Hematopoietic multipotent progenitor cell treated with erythropoietin and hydrocortisone succinate and interleukin-3 and kit ligand, for 6 days (in vitro differentiated cells): ENCODE data around the gene ZNF330.
A peak's percentile ranks its signal among the peaks of the same experiment; 100 is the strongest.
"Not testable (repeated sequence)": the region's sequence is repeated elsewhere in the genome, so short reads cannot be mapped to it uniquely, and the experiment has no call there.

Experiments
- DNase-seq: peaks from one replicate; pipeline ENCODE4 v3.0.0-alpha.2; 2015

Gene ZNF330

DNA sequence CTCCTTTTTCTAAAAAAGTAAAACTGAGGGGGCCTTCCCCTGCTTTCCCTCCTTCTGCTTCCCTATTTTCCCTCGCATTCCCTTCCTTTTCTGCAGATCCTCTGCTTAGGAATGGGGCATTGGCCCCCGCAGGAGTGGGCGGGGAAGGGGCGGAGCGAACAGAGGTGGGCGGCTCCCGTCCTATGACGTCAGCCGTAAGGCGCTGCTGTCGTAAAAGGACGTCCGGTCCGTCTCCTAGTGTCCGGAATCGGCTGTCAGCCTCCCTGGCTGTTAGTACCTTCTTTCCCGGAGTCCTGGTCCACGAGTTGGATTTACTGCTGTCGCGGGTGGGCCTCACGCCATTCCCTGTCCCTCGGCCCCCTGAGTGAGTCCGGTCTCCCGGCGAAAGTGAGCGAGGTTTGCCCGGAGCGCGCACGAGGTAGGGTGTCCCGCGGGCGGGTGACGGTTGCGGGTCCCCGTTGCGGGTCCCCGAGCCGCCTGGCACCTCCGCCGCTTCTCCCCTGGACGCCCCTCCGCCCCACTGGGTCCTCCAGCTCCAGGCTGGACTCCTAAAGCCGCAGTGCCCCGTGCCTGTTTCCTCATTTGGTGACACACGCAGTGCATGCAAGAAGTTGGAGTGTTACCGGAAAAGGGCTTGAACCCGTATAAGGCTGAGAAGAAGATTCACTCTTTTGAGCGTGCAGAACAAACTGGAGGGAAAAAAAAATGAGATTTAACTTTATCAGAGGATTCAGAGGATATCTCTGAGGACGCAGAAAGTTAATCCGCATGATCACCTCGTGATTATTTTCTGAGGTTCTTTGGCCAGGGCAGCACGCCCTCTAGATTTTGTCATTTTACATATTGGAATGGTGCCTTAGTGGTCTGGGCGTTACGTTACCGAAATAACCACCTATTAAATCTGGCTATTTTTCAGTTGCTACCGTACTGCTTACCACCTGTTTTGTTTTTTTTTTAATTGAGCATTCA lies at the start of gene ZNF330:
TSS of gene ZNF330 (plus strand) at position 205 of the 969 bp plus-strand sequence. CDS start 1,477 bp downstream, outside the sequence.
- DNase-seq, result peak; percentile 88

DNA sequence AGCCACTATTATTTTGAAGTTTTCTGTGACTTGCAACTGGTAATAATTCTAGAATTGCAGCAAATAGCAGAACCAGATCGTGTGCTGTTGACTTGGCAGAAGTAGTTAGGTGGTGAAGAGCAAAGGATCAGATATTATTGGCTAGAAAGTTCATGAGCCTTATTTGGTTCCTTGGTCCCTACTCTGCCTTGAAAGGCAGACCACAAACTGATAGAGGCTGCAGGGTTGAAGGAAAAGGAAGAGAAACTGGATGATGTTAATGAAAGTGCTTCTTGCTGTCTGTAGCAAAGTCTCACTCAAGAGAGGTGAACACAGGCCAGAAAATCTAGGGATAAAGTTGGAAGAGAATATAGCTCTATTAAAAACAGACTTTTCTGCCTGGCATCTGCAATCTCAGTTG lies 46.2 kb upstream of the ZNF330 start:
- DNase-seq, result no peak

DNA sequence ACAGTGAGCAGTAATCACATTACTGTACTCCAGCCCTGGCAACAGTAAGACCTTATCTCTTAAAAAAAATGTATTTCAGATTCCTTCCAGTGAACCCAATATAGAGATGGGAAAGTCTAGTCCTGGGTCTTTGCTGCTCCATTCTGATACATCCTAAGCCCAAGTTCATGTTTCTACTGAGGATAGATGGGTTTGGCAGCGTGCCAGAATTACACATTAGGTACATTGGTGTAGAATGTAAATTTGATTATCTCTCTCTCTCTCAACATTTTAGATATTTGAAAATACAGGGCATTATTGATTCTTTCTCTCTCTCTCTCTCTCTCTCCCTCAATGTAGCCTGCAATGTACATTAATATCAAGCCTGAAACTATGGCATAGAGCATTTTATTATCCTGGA lies 43.5 kb upstream of the ZNF330 start:
- no peak for DNase-seq

DNA sequence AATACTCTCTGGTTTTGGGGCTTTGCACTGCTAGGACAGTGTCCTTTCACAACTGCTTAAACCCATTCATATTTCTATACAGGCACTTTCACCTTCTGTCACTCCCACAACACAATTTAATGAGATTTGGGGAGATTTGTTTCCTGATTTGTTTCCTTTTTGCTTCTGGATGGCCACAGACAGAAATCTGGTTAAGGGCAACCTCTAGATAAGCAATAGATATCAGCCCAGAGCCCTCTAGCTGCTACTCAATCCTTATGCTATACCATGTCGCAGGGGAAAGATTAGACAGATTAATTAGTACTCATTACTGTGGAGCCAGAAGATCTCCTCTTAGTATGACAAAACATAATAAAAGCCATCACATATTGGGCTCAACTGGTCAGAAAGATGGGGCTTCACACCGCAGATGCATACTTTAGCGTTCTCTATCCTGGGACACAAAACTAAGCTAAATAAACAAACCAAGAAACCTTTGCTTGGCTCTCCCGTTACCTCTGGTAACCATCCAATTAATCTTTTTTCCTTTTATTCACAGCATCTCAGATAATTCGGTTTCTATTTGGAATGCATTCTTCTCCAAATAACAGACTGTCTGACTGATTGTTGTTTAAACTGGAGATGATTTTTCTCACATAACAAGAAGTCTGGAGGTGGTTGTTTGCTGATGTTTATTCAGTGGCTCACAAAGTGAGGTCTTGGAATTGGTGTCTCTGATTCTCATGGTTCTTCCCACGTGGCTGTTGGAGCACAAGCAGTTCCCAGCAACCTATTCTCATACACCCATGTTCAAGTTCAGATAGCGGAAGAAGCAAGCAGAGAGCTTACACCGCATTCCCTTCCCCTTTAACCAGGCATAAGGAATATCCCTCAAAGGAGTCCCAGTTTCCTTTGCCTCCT lies 41.0 kb upstream of the ZNF330 start:
- no peak for DNase-seq

DNA sequence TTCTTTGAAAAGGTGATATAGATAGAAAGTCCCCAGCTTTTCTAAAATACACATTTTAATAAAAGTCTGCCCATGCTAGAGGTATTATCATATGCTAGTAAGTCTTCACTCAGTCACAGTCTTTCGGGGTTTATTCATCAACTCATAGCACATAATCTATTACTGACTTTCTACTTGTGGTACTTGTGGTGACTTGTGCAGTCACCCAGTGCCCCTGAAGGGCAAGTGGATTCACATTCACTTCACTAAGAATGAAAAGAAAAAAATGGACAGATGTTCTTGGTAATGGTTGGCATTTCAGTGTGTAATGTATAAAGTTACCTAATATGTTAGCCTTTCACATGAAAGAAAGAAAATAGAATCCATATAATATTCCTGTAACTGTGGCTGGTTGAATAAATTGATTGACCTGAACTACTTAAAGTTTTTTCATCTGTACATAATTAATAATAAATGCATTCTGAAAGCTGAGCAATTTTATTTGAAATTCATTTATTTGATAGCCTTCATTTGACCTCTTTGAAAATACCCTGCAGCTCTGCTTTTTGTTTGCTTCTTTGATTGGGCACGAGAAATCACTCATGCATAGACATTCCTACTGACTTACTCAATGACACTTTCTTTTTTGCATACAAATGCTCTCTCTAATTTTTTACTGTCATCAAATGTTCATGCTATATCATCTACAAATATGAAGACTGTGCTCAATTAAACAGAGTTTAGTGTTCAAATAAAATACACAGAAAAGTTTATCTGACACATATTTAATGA lies 39.5 kb upstream of the ZNF330 start:
- DNase-seq, result no peak

DNA sequence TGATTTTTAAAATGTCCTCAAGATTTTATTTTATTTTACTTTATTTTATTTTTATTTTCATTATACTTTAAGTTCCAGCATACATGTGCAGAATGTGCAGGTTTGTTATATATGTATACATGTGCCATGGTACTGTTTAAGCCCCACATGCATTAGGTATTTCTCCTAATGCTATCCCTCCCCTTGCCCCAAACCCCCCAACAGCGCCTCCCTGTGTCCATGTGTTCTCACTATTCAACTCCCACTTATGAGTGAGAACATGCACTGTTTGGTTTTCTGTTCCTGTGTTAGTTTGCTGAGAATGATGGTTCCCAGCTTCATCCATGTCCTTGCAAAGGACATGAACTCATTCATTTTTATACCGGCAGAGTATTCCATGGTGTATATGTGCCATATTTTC lies 37.2 kb upstream of the ZNF330 start:
- not testable (repeated sequence) for DNase-seq

DNA sequence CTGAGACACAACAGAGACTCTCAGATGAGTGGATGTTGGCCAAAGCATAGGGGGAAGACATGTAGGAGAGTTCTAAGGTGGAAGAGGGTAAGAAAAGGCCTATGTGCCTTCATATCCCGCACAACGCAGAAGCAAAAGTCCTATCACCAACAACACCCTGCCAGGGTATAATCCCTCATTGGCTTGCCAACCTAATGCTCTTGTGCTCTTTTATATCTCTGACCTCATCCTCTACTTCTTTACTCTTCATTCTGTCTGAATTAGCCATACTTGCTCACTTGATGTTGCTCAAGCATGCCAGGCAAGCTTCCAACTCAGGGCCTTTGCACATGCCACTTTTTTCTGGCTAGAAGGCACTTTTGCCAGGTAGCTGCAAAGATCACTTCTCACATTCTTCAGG lies 28.1 kb upstream of the ZNF330 start:
- DNase-seq, result no peak

DNA sequence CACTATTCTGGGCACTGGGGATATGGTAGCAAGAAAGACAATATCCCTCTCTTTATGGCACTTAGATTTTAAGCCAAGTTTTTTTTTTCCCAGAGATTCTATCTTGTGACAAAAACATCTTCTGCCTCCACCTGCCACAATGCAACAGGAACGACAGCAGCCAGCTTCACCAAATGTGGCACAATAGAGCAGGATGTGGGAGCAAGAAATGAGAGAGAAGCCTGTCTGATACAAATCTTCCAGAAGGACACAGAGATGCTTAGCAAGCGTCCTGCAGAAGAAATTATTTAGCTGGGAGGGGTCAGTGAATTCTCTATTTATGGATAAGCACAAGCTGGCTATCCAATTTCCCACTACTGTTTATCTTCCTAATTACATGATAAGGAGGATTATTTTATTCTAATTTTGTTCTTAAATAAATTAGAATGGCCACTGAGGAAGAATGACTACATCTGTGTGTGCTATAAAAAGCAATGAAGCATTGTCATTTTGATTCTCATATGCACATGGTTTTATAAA lies 27.1 kb upstream of the ZNF330 start:
- DNase-seq, result no peak

DNA sequence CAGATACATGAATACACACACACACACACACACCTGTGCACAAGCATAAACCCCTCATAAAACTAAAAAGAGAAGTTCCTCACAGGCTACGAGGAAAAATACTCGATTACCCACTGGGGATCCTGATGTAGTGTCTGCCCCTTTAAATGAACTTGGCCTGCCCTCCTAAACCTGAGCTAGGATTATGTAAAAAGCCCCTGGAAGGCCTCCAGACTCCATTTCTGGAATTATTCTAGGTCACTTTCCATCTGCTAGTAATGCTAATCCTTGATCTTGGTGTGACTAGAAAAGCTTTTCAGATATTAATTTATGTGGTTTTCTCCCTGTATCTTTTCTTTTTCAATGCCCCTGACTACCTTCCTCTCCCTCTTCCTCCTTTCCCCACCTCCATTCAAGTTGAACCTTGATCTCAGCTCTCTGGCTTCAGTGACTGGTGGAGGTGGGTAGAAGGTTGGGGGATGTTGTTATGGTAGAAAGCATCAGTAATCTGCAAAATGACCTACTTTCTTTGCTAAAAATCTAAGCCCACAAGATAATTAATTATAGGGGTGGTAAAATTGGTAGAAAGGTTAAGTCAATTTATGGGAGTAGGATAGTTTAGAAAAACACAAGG lies 25.5 kb upstream of the ZNF330 start:
- no peak for DNase-seq

DNA sequence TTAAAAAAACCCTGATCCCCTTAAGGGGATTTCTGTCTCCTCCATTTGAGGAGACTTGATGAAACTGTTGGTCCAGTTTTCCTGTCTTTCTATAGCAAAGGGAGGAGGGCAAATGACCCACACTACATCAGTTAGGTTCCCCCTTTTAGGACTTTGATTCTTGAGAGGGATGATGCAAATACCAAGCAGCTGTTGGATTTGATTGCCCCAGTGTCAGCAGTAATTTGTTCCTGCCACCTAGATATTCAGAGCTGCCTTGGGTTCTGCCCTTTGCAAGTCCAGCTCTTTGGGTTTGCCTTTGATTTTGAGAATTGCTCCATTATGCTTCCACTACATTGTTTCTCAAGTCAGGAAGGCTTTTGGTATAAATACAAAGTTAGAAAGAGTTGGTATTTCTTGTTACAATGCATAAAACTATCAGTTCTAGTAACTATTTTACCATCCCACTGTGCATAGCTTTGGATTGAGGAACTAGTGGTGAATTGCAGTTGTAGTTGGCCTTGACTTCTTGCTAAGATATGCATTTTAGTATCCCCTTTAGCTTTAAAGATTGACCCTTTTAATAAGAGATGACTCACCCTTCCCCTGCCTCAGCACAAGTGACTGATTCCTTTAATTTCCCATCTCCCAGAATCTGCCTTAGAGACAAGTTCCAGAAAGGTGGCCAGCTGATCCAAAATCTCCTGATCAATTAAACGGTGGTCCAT lies 24.3 kb upstream of the ZNF330 start:
- DNase-seq, result no peak

DNA sequence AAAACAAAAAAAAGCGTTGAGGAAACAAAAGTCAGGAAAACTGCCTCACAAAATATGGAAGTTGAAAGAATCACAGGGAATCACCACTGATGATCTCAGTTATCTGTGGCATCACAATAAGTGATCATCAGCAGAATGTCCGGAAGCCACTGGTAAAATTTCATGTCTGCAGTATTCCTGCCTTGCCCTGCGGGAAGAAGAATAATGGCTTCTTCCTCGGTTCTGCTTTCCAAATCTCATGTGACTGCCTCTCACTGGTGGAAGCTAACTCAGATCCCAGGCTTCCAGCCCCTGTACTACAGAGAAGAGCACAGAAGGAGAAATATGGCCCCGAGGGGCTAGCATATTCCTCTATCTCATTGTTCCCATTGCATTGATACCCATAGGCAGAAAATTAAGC lies 12.7 kb upstream of the ZNF330 start:
- no peak for DNase-seq

DNA sequence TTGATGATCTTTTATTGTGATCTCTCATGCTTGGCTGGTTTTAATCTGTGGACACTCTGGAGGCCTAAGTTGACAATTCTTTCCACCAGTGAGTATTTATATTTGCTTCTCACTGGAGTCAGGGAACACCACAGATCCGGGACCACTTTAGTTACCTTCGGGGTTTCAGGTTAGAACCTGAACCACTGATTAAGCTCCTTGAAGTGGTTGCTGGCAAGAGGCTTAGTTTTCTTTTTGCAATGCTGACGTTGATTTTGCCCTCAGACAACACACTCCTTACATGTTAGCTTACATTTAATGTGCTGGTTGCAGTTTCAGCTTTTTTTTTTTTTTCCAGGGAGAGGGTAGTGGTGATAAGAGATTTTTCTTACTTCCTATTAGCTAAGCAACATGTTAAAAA lies 10.5 kb upstream of the ZNF330 start:
- no peak for DNase-seq

DNA sequence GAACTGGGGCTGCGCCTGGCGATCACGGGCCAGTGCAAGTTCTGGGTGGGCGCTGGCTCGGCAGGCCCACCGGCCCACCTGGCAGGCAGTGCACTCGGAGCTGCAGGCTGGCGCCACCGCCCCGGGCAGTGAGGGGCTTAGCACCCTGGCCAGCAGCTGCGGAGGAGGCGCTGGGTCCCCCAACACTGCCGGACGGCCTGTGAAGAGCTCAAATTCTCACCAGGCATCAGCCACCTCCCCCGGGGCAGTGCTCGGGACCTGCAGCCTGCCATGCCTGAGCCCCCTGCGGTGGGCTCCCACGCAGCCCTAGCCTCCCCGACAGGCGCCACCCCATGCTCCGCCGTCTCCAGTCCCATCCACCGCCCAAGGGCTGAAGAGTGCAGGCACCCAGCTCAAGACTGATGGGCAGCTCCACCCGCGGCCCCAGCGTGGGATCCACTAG lies 7.1 kb upstream of the ZNF330 start:
- DNase-seq, result no peak

DNA sequence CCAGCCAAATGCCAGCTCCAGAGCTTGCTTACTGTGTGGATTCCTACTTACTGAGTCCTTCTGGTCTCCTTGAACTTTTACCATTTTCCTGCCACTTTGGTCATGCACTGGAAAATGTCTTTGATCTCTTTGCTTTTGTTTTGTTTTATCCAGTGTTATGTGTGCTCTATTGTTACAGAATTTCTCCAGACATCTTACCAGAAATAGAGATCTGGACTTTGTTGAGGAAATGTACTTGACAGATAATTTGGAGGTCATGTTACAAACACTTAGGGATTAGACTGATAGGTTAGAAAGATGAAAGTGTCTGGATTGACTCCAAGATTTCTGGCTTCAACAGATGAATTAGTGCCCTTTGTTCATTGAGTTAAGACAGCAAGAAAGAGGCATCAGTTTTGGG lies 5.7 kb upstream of the ZNF330 start:
- no peak for DNase-seq

DNA sequence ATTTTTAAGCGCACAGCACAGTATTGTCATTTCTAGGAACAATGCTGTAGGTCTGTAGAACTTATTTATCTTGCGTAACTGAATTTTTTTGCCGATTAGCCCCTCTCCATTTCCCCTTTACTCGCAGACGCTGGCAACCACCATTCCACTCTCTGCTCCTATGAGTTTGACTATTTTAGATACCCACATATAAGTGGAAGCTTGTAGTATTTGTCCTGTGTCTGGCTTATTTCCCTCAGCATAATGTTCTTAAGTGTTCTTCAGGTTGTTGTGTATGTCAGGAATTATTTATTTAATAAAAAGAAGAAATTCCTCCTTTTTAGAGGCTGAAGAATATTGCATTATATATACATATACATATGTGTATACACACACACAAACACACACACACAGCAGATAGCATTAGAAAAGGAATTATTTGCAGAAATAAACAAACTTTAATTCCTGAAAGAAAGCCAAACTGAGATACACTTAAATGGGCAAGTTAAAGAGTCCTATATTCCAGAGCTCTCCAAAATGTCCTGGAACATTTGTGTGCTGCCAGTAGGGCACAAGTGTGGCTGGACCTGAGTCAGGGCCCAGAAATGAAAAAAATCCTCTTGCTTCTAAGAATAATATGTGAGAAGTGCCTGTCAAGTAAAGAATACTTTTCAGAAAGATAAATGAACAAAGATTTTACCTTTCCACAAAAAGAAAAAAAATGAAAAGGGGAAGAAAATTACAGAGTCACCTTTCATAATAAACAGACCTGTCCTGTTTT lies 4.5 kb upstream of the ZNF330 start:
- DNase-seq, result no peak

DNA sequence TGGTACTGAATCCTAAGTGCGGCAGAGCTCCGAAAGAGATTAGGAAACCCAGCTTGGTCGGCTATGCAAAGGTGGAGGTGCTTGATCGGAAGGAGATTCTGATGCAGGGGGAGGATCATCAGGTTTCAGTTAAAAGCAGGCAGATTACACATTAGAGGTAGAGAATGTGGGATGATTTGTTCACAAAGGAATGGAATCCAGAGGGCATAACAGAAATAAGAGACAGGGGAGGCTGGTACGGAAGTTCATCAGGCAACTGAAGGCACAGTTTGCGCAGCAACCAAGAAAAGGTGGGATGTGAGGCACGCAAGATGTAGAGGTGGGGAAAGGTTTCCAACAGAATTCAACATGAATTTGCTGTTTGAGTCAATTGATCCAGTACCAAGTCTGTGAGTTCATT lies 424 bp upstream of the ZNF330 start:
- no peak for DNase-seq

DNA sequence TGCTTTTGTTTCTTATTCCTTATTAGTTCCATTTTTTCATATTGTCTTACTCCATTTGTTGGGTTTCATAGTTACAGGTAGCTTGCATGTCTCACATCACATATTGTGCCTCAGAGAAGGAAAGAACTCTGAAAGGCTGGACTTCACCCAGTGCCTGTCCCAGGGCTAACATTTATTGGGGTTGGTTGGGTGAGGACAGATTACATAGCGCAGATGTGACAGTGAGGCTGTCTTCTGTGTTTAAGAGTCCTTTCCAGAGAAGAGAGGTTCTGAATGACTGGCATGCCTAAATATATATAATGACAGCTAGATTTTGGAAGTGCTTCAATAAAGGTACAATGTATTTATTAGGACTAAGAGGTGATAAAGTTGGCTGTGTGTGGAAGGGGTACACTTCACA lies 2.7 kb downstream of the ZNF330 start:
- no peak for DNase-seq

DNA sequence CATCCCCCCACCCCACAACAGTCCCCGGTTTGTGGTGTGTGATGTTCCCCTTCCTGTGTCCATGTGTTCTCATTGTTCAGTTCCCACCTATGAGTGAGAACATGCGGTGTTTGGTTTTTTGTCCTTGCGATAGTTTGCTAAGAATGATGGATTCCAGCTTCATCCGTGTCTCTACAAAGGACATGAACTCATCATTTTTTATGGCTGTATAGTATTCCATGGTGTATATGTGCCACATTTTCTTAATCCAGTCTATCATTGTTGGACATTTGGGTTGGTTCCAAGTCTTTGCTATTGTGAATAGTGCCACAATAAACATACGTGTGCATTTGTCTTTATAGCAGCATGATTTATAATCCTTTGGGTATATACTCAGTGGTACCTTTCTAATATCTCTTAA lies 6.6 kb downstream of the ZNF330 start:
- not testable (repeated sequence) for DNase-seq

DNA sequence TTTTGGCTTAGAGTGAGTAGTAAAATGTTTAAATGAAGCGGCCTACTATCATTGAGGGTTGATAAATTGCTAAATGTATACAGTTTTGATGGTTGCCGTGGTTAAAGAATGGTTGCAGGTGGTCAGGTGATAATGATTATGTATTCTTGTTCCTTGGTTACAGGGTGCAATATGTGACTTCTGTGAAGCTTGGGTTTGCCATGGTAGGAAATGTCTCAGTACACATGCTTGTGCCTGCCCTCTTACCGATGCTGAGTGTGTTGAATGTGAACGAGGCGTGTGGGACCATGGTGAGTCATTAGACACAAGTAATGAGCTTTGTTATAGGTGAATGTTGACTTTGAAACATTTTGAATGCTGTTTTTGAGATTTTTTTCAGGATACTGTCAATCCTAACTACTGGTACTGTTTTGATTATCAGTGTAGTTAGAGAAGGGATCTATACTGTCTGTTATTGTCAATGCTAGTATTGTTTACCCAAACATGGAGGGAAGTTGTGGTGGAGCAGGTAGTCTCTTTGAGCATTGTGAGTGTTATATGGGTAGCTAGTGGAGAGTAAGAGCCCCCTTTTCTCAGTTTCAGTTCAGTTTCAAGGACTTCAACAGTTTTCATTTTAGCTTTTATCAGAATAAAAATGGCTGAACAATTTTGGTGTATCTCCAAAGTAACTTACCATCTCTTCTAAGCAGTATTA lies 8.9 kb downstream of the ZNF330 start:
- DNase-seq, result no peak

DNA sequence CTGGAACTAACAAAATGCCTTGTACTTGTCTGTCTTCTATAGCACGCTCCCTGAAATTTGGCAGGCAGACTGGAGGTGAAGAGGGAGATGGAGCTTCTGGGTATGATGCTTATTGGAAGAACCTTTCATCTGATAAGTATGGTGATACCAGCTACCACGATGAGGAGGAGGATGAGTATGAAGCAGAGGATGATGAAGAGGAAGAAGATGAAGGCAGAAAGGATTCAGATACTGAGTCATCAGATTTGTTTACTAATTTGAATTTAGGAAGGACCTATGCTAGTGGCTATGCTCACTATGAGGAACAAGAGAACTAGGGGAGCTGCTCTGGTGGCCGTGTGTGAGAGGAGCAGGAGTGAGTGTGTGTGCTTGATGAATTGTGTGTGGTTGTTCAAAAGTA lies 13.0 kb downstream of the ZNF330 start:
- DNase-seq, result no peak
